Neural progenitor cell (in vitro differentiated cells): ENCODE data around the gene CSDE1.

ENCODE experiments used
- EZH2 ChIP-seq: fragments of 200-600 bp; sonication (generic); IDR thresholded peaks from 2 replicates; pipeline ENCODE4 v1.6.1; 2017; ENCODE audit warnings: antibody characterized with exemption, mild to moderate bottlenecking, moderate library complexity
- TF ChIP-seq, protein P1 (sequence below): fragments of 200-600 bp; sonication (generic); IDR thresholded peaks from 2 replicates; pipeline ENCODE4 v1.5.1; 2017; ENCODE audit warnings: antibody characterized with exemption, mild to moderate bottlenecking

GRCh38 chr1:114685851-114686250, 71.9 kb downstream of the CSDE1 start:
- TF ChIP-seq, protein P1, sequence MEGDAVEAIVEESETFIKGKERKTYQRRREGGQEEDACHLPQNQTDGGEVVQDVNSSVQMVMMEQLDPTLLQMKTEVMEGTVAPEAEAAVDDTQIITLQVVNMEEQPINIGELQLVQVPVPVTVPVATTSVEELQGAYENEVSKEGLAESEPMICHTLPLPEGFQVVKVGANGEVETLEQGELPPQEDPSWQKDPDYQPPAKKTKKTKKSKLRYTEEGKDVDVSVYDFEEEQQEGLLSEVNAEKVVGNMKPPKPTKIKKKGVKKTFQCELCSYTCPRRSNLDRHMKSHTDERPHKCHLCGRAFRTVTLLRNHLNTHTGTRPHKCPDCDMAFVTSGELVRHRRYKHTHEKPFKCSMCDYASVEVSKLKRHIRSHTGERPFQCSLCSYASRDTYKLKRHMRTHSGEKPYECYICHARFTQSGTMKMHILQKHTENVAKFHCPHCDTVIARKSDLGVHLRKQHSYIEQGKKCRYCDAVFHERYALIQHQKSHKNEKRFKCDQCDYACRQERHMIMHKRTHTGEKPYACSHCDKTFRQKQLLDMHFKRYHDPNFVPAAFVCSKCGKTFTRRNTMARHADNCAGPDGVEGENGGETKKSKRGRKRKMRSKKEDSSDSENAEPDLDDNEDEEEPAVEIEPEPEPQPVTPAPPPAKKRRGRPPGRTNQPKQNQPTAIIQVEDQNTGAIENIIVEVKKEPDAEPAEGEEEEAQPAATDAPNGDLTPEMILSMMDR, result no peak
- no peak for TF ChIP-seq EZH2
